H1 (cell line): Measurements from ENCODE around the gene TLK2. TPM values are rescaled to one million over a fixed set of nuclear protein-coding genes. Genes with fewer than 3 reads are reported as not detected.

Experiments
- ATF3 ChIP-seq: IDR thresholded peaks from 2 replicates; pipeline ENCODE4 v1.6.1; 2011; ENCODE audit warnings: low read depth, mild to moderate bottlenecking, low read length; ENCODE audit not compliant: insufficient read depth
- BACH1 ChIP-seq: IDR thresholded peaks from 2 replicates; pipeline ENCODE4 v1.6.1; 2012; ENCODE audit warnings: low read length, improper control_type of control experiment
- E2F6 ChIP-seq: IDR thresholded peaks from 2 replicates; pipeline ENCODE4 v1.6.1; 2012; ENCODE audit warnings: inconsistent platforms
- ZNF274 ChIP-seq: IDR thresholded peaks from 2 replicates; pipeline ENCODE4 v1.7.0; 2012; ENCODE audit warnings: low read length, borderline replicate concordance; ENCODE audit errors: extremely low read depth
- polyA plus RNA-seq, 7 experiments: library from polyadenylated mRNA; depleted of rRNA in 3 of 7; stranded (reverse) in 5 of 7; unstranded in 2 of 7; fragments of >200 nt in 5 of 7; fragments of 200-250 nt in 2 of 7; gene quantifications; 1 replicate in 5 of 7; 2 replicates in 1 of 7; 4 replicates in 1 of 7; pipeline versions ENCODE4 v1.2.1 to v1.2.3, GENCODE V29; 2011 to 2013; ENCODE audit warnings: missing spikeins in 2 of 7, mixed read lengths in 2 of 7
- total RNA-seq: library from RNA; stranded (reverse); fragmentation: NEBNext Ultra II Directional; extraction: Animal tissue kit (Norgen Biotek cat#: 25700); gene quantifications from 2 replicates; pipeline ENCODE4 v1.2.1, GENCODE V29; 2021

Gene TLK2
- total and polyA plus RNA-seq, 2 of the 8 experiments (the other 6 are each of a cell fraction or from before 2014, with no cell fraction given) = 43.1 to 59.9 TPM

GRCh38 chr17:62641951-62642350, 163.3 kb downstream of the TLK2 start (continued):
- TF ChIP-seq E2F6 = no peak
- no peak for TF ChIP-seq ATF3
- no peak for TF ChIP-seq BACH1
- no peak for TF ChIP-seq ZNF274
